ENCODE results near the gene MACROH2A1.

DNA sequence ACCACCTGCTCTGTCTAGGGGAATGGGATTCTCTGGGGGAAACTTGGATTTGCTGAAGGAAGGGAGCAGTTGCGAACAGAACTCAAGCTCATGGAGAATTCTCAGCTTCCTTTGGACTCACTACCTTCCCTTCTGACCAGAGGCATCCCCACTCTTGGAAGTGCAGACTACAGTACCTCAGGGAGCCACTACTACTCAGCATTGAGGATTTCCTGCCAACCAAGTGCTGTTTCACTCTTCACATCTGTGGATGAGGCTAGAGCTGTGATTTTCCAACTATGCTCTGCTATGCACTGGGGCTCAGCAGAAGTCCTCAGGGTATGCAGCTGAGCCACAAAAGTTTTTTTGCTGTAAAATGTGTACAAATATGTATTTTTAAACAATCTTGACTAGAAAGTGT lies 43.9 kb downstream of the MACROH2A1 start:
- TF ChIP-seq, protein P1, sequence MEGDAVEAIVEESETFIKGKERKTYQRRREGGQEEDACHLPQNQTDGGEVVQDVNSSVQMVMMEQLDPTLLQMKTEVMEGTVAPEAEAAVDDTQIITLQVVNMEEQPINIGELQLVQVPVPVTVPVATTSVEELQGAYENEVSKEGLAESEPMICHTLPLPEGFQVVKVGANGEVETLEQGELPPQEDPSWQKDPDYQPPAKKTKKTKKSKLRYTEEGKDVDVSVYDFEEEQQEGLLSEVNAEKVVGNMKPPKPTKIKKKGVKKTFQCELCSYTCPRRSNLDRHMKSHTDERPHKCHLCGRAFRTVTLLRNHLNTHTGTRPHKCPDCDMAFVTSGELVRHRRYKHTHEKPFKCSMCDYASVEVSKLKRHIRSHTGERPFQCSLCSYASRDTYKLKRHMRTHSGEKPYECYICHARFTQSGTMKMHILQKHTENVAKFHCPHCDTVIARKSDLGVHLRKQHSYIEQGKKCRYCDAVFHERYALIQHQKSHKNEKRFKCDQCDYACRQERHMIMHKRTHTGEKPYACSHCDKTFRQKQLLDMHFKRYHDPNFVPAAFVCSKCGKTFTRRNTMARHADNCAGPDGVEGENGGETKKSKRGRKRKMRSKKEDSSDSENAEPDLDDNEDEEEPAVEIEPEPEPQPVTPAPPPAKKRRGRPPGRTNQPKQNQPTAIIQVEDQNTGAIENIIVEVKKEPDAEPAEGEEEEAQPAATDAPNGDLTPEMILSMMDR (conservative IDR thresholded peaks at IDR 0.05 in 1 of 2, IDR thresholded peaks at IDR 0.05 in 1 of 2; ENCODE audit: low read depth in 1 of 2, low read length in 2 of 2): no peak
- no peak for TF ChIP-seq EZH2 (IDR thresholded peaks at IDR 0.05; ENCODE audit: low read length, missing control alignments)
